Loucy (cell line): ENCODE measurements around the gene ST3GAL3.

Experiments
- H2AFZ ChIP-seq: fragments of 200-600 bp; sonication (generic); 2 replicates; pipeline ENCODE4 v1.6.0; 2016; ENCODE audit warnings: antibody characterized with exemption, mild to moderate bottlenecking, low read length, moderate library complexity
- H3F3A ChIP-seq: fragments of 200-600 bp; 2 replicates; pipeline ENCODE4 v1.6.0; 2016; ENCODE audit warnings: antibody characterized with exemption, low read depth, mild to moderate bottlenecking
- H3K27me3 ChIP-seq: fragments of 200-600 bp; sonication (generic); 2 replicates; pipeline ENCODE4 v1.6.1; 2014; ENCODE audit warnings: low read length, mild to moderate bottlenecking; ENCODE audit not compliant: insufficient read depth, poor library complexity, severe bottlenecking
- H3K36me3 ChIP-seq: fragments of 200-600 bp; sonication (generic); 2 replicates; pipeline ENCODE4 v1.6.1; 2016; ENCODE audit warnings: low read length; ENCODE audit not compliant: insufficient read depth
- H3K4me1 ChIP-seq: fragments of 200-600 bp; sonication (generic); 2 replicates; pipeline ENCODE4 v1.5.1; 2014; ENCODE audit warnings: low read length, mild to moderate bottlenecking; ENCODE audit not compliant: insufficient read depth, poor library complexity, severe bottlenecking
- H3K4me2 ChIP-seq: fragments of 200-600 bp; sonication (generic); 2 replicates; pipeline ENCODE4 v1.6.0; 2014; ENCODE audit warnings: antibody characterized with exemption, low read length, low read depth, mild to moderate bottlenecking; ENCODE audit not compliant: poor library complexity, severe bottlenecking
- H3K4me3 ChIP-seq: fragments of 200-600 bp; sonication (generic); 2 replicates; pipeline ENCODE4 v1.5.1; 2014; ENCODE audit warnings: low read length, mild to moderate bottlenecking, mixed read lengths; ENCODE audit not compliant: poor library complexity, severe bottlenecking
- H3K79me2 ChIP-seq: fragments of 200-600 bp; sonication (generic); 2 replicates; pipeline ENCODE4 v1.6.1; 2014; ENCODE audit warnings: low read length; ENCODE audit not compliant: insufficient read depth
- H3K9ac ChIP-seq: fragments of 200-600 bp; sonication (generic); 2 replicates; pipeline ENCODE4 v1.6.0; 2014; ENCODE audit warnings: mild to moderate bottlenecking, low read depth, low read length, moderate library complexity; ENCODE audit not compliant: poor library complexity, severe bottlenecking
- H3K9me2 ChIP-seq: fragments of 200-600 bp; sonication (generic); replicated peaks from 2 replicates; pipeline ENCODE4 v1.6.1; 2016; ENCODE audit warnings: low read depth, low read length, mixed read lengths
- H3K9me3 ChIP-seq: fragments of 200-600 bp; sonication (generic); 2 replicates; pipeline ENCODE4 v1.6.1; 2014; ENCODE audit warnings: mild to moderate bottlenecking, antibody characterized with exemption, low read length, low read depth; ENCODE audit not compliant: insufficient read depth
- H4K20me1 ChIP-seq: fragments of 200-600 bp; sonication (generic); 2 replicates; pipeline ENCODE4 v1.6.0; 2014; ENCODE audit warnings: antibody characterized with exemption, low read length, mild to moderate bottlenecking; ENCODE audit not compliant: insufficient read depth, poor library complexity, severe bottlenecking
- EZH2phosphoT487 ChIP-seq: fragments of 200-600 bp; IDR thresholded peaks from 2 replicates; pipeline ENCODE4 v1.6.1; 2018; ENCODE audit warnings: antibody characterized with exemption, mild to moderate bottlenecking, moderate library complexity, borderline replicate concordance
- TF ChIP-seq, protein P1 (sequence below): fragments of 200-600 bp; sonication (generic); conservative IDR thresholded peaks from 2 replicates; pipeline ENCODE4 v1.5.1; 2014; ENCODE audit warnings: mild to moderate bottlenecking, antibody characterized with exemption, low read length

ST3GAL3 gene

DNA sequence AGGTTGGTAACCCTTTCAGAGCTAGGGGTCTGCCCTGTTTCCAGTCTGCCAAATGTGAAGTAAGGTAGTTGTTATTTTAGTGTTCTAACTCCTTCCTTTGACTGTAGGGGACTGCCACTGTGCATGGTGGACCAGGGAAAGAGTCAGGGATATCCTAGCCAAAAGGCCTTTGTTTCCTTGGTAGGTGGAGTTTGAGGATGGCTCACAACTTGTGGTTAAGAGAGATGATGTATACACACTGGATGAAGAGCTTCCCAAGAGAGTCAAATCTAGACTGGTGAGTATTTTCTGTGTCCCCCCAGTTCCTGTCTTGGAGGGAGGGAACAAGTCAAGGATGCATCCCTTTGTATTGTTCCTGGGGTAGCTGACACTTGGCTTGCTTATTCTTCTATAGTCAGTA, 3.5 kb upstream of the ST3GAL3 start:
- Histone ChIP-seq H3K4me3 (no peak overlapping the region), H3K79me2 (peaks cover 26% of the 10 kb centered on the region), H3K27me3 (no peaks in the 10 kb centered on the region), H3K9me2 (no peaks in the 10 kb centered on the region), H3K9me3 (no peaks in the 10 kb centered on the region), H3K36me3 (peaks cover 62% of the 10 kb centered on the region), H3K4me1 (peaks cover 18% of the 10 kb centered on the region), H2AFZ (no peak overlapping the region), H3K9ac (no peak overlapping the region), H3F3A (no peaks in the 10 kb centered on the region), H3K4me2 (no peak overlapping the region), H4K20me1 (no peaks in the 10 kb centered on the region)
- no peak for TF ChIP-seq EZH2phosphoT487
- TF ChIP-seq, protein P1, sequence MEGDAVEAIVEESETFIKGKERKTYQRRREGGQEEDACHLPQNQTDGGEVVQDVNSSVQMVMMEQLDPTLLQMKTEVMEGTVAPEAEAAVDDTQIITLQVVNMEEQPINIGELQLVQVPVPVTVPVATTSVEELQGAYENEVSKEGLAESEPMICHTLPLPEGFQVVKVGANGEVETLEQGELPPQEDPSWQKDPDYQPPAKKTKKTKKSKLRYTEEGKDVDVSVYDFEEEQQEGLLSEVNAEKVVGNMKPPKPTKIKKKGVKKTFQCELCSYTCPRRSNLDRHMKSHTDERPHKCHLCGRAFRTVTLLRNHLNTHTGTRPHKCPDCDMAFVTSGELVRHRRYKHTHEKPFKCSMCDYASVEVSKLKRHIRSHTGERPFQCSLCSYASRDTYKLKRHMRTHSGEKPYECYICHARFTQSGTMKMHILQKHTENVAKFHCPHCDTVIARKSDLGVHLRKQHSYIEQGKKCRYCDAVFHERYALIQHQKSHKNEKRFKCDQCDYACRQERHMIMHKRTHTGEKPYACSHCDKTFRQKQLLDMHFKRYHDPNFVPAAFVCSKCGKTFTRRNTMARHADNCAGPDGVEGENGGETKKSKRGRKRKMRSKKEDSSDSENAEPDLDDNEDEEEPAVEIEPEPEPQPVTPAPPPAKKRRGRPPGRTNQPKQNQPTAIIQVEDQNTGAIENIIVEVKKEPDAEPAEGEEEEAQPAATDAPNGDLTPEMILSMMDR, result no peak

- no peak for TF ChIP-seq EZH2phosphoT487
- TF ChIP-seq, protein P1, result no peak; the same call in 1 of the 2 replicates
- no peaks in the 10 kb centered on the region for H3K27me3 ChIP-seq
- no peaks in the 10 kb centered on the region for H3K9me3 ChIP-seq
- H2AFZ ChIP-seq, result no peak overlapping the region
- no peaks in the 10 kb centered on the region for H4K20me1 ChIP-seq
- peaks cover 36% of the 10 kb centered on the region for H3K79me2 ChIP-seq
- H3K9ac ChIP-seq, result no peak overlapping the region
- H3K9me2 ChIP-seq, result no peaks in the 10 kb centered on the region
- H3K4me2 ChIP-seq, result no peak overlapping the region
- H3K36me3 ChIP-seq, result peaks cover 54% of the 10 kb centered on the region
- peaks cover 24% of the 10 kb centered on the region for H3K4me1 ChIP-seq
- H3K4me3 ChIP-seq, result no peak overlapping the region
- no peaks in the 10 kb centered on the region for H3F3A ChIP-seq
These were observed 2.5 kb upstream of the ST3GAL3 start for GRCh38 chr1:43704838-43705237.

DNA sequence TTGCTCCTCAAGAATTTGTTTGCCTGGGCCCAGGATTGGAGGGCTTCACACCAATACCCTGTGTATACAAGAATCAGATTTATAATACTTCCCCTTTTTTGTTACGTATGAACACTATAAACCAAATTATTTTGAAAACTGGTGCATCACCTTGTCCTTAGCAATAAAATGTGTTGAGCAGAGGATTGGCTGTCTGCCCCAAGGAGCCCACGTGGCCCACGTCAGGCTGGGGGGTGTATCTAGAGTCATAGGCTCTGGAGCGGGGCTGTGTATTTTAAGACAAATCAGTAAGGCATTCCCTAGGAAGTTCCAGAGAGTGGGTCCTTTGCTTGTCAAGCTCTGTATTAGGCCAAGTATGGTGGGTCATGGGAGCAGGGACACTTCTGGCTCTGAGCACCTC, 2.0 kb upstream of the ST3GAL3 start:
- TF ChIP-seq, protein P1, result no peak
- TF ChIP-seq EZH2phosphoT487, result no peak
- Histone ChIP-seq H3K9me2 (no peaks in the 10 kb centered on the region), H3K4me2 (peak overlapping the region; percentile 90), H3K9ac (no peak overlapping the region), H3K27me3 (no peaks in the 10 kb centered on the region), H3F3A (no peaks in the 10 kb centered on the region), H3K9me3 (no peaks in the 10 kb centered on the region), H3K4me3 (no peak overlapping the region), H4K20me1 (no peaks in the 10 kb centered on the region), H3K4me1 (peaks cover 26% of the 10 kb centered on the region), H3K36me3 (peaks cover 50% of the 10 kb centered on the region), H3K79me2 (peaks cover 40% of the 10 kb centered on the region), H2AFZ (no peak overlapping the region)
